GM12865 (cell line): ENCODE results near the gene FGF23.

Experiments used
- DNase-seq: peaks from one replicate; pipeline ENCODE4 v3.0.0; 2010; ENCODE audit warnings: low read depth
- H3K4me3 ChIP-seq: 2 replicates; pipeline ENCODE4 v1.5.1; 2011; ENCODE audit warnings: mild to moderate bottlenecking, low read depth, low read length, control low read depth
- TF ChIP-seq, protein P1 (sequence below): IDR thresholded peaks from 2 replicates; pipeline ENCODE4 v1.5.1; 2011; ENCODE audit warnings: low read length, control low read depth, low read depth, inconsistent platforms; ENCODE audit not compliant: insufficient read depth; ENCODE audit errors: missing control alignments

The FGF23 gene

GRCh38 chr12:4370265-4370664 lies 9.2 kb downstream of the FGF23 start:
- no peak for DNase-seq
- H3K4me3 ChIP-seq: no peak overlapping the region
- TF ChIP-seq, protein P1, sequence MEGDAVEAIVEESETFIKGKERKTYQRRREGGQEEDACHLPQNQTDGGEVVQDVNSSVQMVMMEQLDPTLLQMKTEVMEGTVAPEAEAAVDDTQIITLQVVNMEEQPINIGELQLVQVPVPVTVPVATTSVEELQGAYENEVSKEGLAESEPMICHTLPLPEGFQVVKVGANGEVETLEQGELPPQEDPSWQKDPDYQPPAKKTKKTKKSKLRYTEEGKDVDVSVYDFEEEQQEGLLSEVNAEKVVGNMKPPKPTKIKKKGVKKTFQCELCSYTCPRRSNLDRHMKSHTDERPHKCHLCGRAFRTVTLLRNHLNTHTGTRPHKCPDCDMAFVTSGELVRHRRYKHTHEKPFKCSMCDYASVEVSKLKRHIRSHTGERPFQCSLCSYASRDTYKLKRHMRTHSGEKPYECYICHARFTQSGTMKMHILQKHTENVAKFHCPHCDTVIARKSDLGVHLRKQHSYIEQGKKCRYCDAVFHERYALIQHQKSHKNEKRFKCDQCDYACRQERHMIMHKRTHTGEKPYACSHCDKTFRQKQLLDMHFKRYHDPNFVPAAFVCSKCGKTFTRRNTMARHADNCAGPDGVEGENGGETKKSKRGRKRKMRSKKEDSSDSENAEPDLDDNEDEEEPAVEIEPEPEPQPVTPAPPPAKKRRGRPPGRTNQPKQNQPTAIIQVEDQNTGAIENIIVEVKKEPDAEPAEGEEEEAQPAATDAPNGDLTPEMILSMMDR: no peak

DNA sequence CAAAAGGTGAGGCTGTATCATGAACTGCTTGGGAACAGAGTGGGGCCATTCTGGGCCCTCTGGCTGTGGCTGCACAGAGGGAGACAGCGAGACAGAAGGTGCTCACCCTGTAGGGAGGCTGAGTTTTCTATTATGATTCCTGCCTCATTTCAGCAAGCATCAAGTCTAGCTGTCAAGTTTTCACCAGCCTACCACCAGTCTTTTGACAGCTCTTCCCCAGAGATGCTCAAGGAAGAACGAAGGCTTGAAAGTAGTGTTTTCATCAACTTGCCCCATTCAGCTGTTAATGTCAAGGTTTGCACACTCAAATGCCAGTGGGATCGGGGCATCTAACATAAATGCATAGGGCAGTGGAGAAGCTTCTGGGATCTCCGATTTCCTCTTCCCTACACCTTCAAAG lies 10.0 kb downstream of the FGF23 start:
- TF ChIP-seq, protein P1: no peak
- DNase-seq: no peak
- H3K4me3 ChIP-seq: no peak overlapping the region

GRCh38 chr12:4366090-4366489 lies 13.4 kb downstream of the FGF23 start:
- DNase-seq: no peak
- no peak overlapping the region for H3K4me3 ChIP-seq
- TF ChIP-seq, protein P1: no peak

DNA sequence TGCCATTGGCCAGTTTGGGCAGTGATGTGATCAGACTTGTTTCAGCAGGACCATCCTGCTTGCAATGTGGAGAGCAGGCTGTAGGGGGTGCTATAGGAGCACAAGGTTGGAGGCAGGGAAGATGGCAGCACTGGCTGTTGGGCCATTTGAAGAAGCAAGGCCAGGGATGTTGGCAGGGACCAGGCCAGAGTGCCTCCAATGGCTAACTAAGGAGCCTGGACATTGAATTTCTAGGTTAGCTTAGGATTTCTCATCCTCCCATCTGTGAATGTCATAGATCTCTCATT lies 23.5 kb downstream of the FGF23 start:
- no peak overlapping the region for H3K4me3 ChIP-seq
- peak; percentile 72 for DNase-seq
- TF ChIP-seq, protein P1: peak; percentile 63

- TF ChIP-seq, protein P1: no peak
- DNase-seq: no peak
- no peak overlapping the region for H3K4me3 ChIP-seq
Observed at GRCh38 chr12:4355156-4356040, 24.1 kb downstream of the FGF23 start.

GRCh38 chr12:4353785-4354208 lies 25.7 kb downstream of the FGF23 start:
- TF ChIP-seq, protein P1: peak; percentile 35
- peak; percentile 12 for DNase-seq
- H3K4me3 ChIP-seq: no peak overlapping the region

DNA sequence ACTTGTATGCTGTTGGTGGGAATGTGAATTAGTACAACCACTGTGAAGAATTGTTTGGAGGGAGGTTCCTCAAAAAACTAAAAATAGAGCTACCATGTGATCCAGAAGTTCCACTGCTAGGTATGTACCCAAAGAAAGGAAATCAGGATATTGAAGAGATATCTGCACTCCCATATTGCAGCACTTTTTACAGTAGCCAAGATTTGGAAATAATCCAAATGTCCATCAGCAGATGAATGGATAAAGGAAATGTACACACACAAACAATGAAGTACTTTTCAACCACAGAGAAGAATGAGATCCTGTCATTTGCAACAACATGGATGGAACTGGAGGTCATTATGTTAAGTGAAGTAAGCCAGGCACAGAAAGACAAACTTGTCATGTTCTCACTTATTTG lies 32.6 kb downstream of the FGF23 start:
- H3K4me3 ChIP-seq: no peak overlapping the region
- TF ChIP-seq, protein P1: no peak
- DNase-seq: no peak
